Endothelial cell of hepatic sinusoid (primary cell): ENCODE measurements around the gene PRR19.
"Not testable (repeated sequence)": the region's sequence is repeated elsewhere in the genome, so short reads cannot be mapped to it uniquely, and the experiment has no call there.

Source experiments
- in situ Hi-C: cut with HindIII; loops from 2 replicates; pipeline ENCODE4 v1.10.0; 2017; ENCODE audit warnings: low sequenced_read_pairs

PRR19 gene

GRCh38 chr19:42301646-42302203, at the start of gene PRR19:
Gene PRR19, plus strand, starts transcription at chr19:42302132. Its CDS starts 7,453 bp downstream, at chr19:42309585.
- in situ Hi-C loops: no loop called here

GRCh38 chr19:42252365-42253244, 49.3 kb upstream of the PRR19 start:
- in situ Hi-C loops: no loop called here

- in situ Hi-C loops: no loop called here
Observed at GRCh38 chr19:42253245-42254088, 48.5 kb upstream of the PRR19 start.

GRCh38 chr19:42254089-42254849, 47.7 kb upstream of the PRR19 start:
- in situ Hi-C loops: no loop called here

- in situ Hi-C loops: loop anchor here (5.0 kb wide), 1 partner anchor 77 kb away; no protein-coding TSS in a partner anchor
Observed at GRCh38 chr19:42254850-42255765, 46.8 kb upstream of the PRR19 start, which contains the start of gene ERF. Gene ERF, minus strand, starts transcription at chr19:42255128. Its CDS starts 129 bp downstream, at chr19:42254999.

GRCh38 chr19:42255766-42256745, 45.9 kb upstream of the PRR19 start:
- in situ Hi-C loops: loop anchor here (5.0 kb wide), 1 partner anchor 76 kb away; no protein-coding TSS in a partner anchor

GRCh38 chr19:42257842-42258241, 44.1 kb upstream of the PRR19 start:
- in situ Hi-C loops: loop anchor here (5.0 kb wide), 1 partner anchor 74 kb away; no protein-coding TSS in a partner anchor

- in situ Hi-C loops: no loop called here
Observed at GRCh38 chr19:42261763-42262162, 40.2 kb upstream of the PRR19 start.

- in situ Hi-C loops: not testable (repeated sequence)
Observed at GRCh38 chr19:42266105-42266504, 35.8 kb upstream of the PRR19 start.

- in situ Hi-C loops: not testable (repeated sequence)
Observed at GRCh38 chr19:42266928-42267603, 34.9 kb upstream of the PRR19 start.

- in situ Hi-C loops: no loop called here
Observed at GRCh38 chr19:42267644-42268141, 34.2 kb upstream of the PRR19 start.

GRCh38 chr19:42268142-42268703, 33.7 kb upstream of the PRR19 start:
- in situ Hi-C loops: no loop called here

GRCh38 chr19:42268704-42269477, 33.0 kb upstream of the PRR19 start, which contains the start of gene CIC:
Gene CIC, plus strand, starts transcription at chr19:42269252. Its CDS starts 2,532 bp downstream, at chr19:42271784.
- in situ Hi-C loops: no loop called here

- in situ Hi-C loops: no loop called here
Observed at GRCh38 chr19:42269478-42270345, 32.2 kb upstream of the PRR19 start.

GRCh38 chr19:42270346-42271044, 31.4 kb upstream of the PRR19 start:
- in situ Hi-C loops: no loop called here
